Spleen (tissue), 11 donors: ENCODE data around the gene ITIH1. TPM values are rescaled to one million over a fixed set of nuclear protein-coding genes. Genes with fewer than 3 reads are reported as not detected.

Source experiments
- DNase-seq: peaks from one replicate; pipeline ENCODE4 v3.0.0-alpha.2; 2020
- H3K27ac ChIP-seq, 8 donors: fragments of 200-600 bp; sonication (generic) in 7 of 8; 1 replicate in 4 of 8; 2 replicates in 4 of 8; pipeline versions ENCODE4 v1.5.0 to v1.8.0; 2016 to 2021; ENCODE audit warnings: inconsistent platforms in 4 of 8, mild to moderate bottlenecking in 4 of 8, moderate library complexity in 1 of 8
- H3K27me3 ChIP-seq, 7 donors: fragments of 200-600 bp; sonication (generic) in 6 of 7; replicated peaks in 1 of 7; 1 replicate in 4 of 7; 2 replicates in 3 of 7; pipeline versions ENCODE4 v1.5.0 to v1.8.0; 2016 to 2021; ENCODE audit warnings: inconsistent platforms in 3 of 7, mild to moderate bottlenecking in 1 of 7
- H3K36me3 ChIP-seq, 6 donors: fragments of 200-600 bp; sonication (generic) in 5 of 6; 1 replicate in 4 of 6; 2 replicates in 2 of 6; pipeline versions ENCODE4 v1.5.0 to v1.8.0; 2016 to 2021; ENCODE audit warnings: inconsistent platforms in 2 of 6
- H3K4me1 ChIP-seq, 6 donors: fragments of 200-600 bp; sonication (generic) in 5 of 6; 1 replicate in 3 of 6; 2 replicates in 3 of 6; pipeline versions ENCODE4 v1.5.0 to v1.8.0; 2016 to 2021; ENCODE audit warnings: inconsistent platforms in 3 of 6
- H3K4me3 ChIP-seq, 8 donors: fragments of 200-600 bp; sonication (generic) in 7 of 8; 1 replicate in 4 of 8; 2 replicates in 4 of 8; pipeline versions ENCODE4 v1.5.0 to v1.8.0; 2016 to 2021; ENCODE audit warnings: inconsistent platforms in 4 of 8, mild to moderate bottlenecking in 4 of 8, moderate library complexity in 2 of 8
- H3K9me3 ChIP-seq, 8 donors: fragments of 200-600 bp; sonication (generic) in 7 of 8; 1 replicate in 4 of 8; 2 replicates in 4 of 8; pipeline versions ENCODE4 v1.5.0 to v1.8.0; 2016 to 2021; ENCODE audit warnings: inconsistent platforms in 4 of 8
- POLR2A ChIP-seq, 3 donors: fragments of 450-650 bp; IDR thresholded peaks; one replicate each; pipeline ENCODE4 v1.5.1; 2017; ENCODE audit warnings: antibody characterized with exemption in 3 of 3, mild to moderate bottlenecking in 1 of 3
- POLR2AphosphoS5 ChIP-seq, 3 donors: sonication (generic); formaldehyde crosslinking; IDR thresholded peaks; one replicate each; pipeline ENCODE4 v1.5.1; 2017; ENCODE audit warnings: antibody characterized with exemption in 3 of 3
- whole genome bisulfite sequencing, 5 donors: extraction: QIAGEN DNeasy Blood & Tissue Kit in 3 of 5; methylation state at CpG; one replicate each; pipeline versions ENCODE4 v1.1.5 to v1.1.7; 2013 to 2018; 5-methylcytosine and 5-hydroxymethylcytosine counted together
- intact Hi-C: fragments of 100-400 bp; cut with DNase I; formaldehyde crosslinking; loops from one replicate; pipeline ENCODE4 v1.15.0; 2023; ENCODE audit warnings: low total_unique reads
- polyA plus RNA-seq, 3 donors: library from polyadenylated mRNA; stranded (reverse); fragments of 200-250 nt; gene quantifications; one replicate each; pipeline ENCODE4 v1.2.1, GENCODE V29; 2013
- total RNA-seq, 7 donors: library from RNA; depleted of rRNA in 3 of 7; stranded (reverse); fragments of >200 nt in 3 of 7; fragmentation: NEBNext Ultra II Directional in 4 of 7; extraction: Animal tissue kit (Norgen Biotek cat#: 25700) in 4 of 7; gene quantifications; one replicate each; pipeline versions ENCODE4 v1.1.0 to v1.2.1, GENCODE V29; 2016 to 2021
- TF ChIP-seq, protein P1 (sequence below), 11 experiments: fragments of 200-600 bp in 7 of 11; fragments of 450-650 bp in 4 of 11; sonication (generic) in 4 of 11; IDR thresholded peaks in 8 of 11; conservative IDR thresholded peaks in 3 of 11; 1 replicate in 7 of 11; 2 replicates in 4 of 11; pipeline versions ENCODE4 v1.4.0 to v1.8.0; 2016 to 2021; ENCODE audit warnings: antibody characterized with exemption in 11 of 11, inconsistent platforms in 4 of 11, mild to moderate bottlenecking in 1 of 11
- donor health status: healthy with polysubstance abuse.
- donor health status: DM: no; HTN: no; CAD: no; lungs with moderate emphysema.
- donor health status: DM: no; HTN: no; CAD: no.
- donor health status: Bipolar disorder and iron deficiency.
- donor health status: healthy.
- donor health status: DM: no; HTN: no; CAD: no.
- donor health status: DM: yes; HTN: yes; CAD: no.

The ITIH1 gene
- total and polyA plus RNA-seq, 10 donors: 0.65 to 11.4 (median 2.6) TPM

DNA sequence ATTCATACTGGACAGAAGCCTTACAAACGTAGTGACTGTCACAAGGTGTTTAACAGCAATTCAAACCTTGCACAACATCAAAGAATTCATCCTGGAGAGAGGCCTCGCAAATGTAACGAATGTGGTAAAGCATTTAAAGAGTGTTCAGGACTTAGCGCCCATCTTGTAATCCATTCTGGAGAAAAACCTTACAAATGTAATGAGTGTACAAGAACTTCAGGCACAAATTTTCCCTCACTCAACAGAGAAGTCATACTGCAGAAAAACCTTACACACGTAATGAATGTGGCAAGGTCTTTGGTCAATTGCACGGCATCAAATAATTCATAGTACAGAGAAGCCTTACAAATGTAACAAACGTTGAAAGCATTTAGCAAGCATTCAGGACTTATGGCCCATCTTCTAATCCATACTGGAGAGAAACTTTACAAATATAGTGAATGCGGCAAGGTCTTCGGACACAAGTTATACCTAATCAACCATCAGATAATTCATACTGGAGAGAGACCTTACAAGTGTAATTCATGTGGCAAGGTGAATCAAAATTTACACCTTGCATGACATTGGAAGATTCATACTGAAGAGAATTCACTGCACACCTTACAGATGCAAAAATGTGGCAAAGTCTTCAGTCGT, 44.0 kb upstream of the ITIH1 start:
- no peak overlapping the region for H3K4me3 ChIP-seq
- peaks cover 0 to 43% (median 26%) of the 10 kb centered on the region in 8 donors for H3K9me3 ChIP-seq
- peaks cover 0 to 99% (median 63%) of the 10 kb centered on the region in 6 donors for H3K36me3 ChIP-seq
- H3K4me1 ChIP-seq: no peaks in the 10 kb centered on the region
- no peaks in the 10 kb centered on the region for H3K27me3 ChIP-seq
- TF ChIP-seq POLR2A (IDR thresholded peaks at IDR 0.05) (no peak), POLR2AphosphoS5 (IDR thresholded peaks at IDR 0.05) (no peak)
- TF ChIP-seq, protein P1, sequence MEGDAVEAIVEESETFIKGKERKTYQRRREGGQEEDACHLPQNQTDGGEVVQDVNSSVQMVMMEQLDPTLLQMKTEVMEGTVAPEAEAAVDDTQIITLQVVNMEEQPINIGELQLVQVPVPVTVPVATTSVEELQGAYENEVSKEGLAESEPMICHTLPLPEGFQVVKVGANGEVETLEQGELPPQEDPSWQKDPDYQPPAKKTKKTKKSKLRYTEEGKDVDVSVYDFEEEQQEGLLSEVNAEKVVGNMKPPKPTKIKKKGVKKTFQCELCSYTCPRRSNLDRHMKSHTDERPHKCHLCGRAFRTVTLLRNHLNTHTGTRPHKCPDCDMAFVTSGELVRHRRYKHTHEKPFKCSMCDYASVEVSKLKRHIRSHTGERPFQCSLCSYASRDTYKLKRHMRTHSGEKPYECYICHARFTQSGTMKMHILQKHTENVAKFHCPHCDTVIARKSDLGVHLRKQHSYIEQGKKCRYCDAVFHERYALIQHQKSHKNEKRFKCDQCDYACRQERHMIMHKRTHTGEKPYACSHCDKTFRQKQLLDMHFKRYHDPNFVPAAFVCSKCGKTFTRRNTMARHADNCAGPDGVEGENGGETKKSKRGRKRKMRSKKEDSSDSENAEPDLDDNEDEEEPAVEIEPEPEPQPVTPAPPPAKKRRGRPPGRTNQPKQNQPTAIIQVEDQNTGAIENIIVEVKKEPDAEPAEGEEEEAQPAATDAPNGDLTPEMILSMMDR (IDR thresholded peaks at IDR 0.05 in 8 of 11, conservative IDR thresholded peaks at IDR 0.05 in 3 of 11): no peak
- WGBS, 5 donors: 86 to 98% (median 95%) methylated on average over 10 of the region's 10 CpGs
- no peak for DNase-seq
- intact Hi-C loops: no loop called here
- H3K27ac ChIP-seq: no peak overlapping the region

DNA sequence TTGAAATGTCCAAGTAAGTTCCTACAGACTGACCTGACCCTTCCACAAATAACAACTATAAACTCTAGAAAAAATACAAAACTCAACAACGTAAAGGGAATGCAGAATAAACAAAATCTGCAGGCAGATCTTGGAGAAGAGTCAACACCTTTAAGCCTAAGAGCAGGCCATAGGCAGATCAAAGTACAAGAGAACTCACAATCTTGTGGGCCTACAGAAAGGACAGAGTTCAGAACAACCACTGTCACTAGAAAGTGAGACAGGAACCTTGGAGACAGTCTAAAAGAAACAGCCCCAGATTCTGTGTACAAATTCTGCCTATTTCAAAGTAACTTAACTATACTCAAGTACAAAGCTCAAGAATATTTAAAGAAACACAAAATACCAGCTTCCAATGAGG, 37.7 kb upstream of the ITIH1 start:
- H3K27ac ChIP-seq: no peak overlapping the region
- no peak for TF ChIP-seq POLR2A (IDR thresholded peaks at IDR 0.05)
- TF ChIP-seq, protein P1 (IDR thresholded peaks at IDR 0.05 in 8 of 11, conservative IDR thresholded peaks at IDR 0.05 in 3 of 11): no peak
- no peak for TF ChIP-seq POLR2AphosphoS5 (IDR thresholded peaks at IDR 0.05)
- WGBS, 5 donors: 87 to 97% (median 91%) methylated on average over 1 of the region's 1 CpG
- H3K36me3 ChIP-seq: peaks cover 2 to 100% (median 80%) of the 10 kb centered on the region in 6 donors
- DNase-seq: no peak
- no peaks in the 10 kb centered on the region for H3K4me1 ChIP-seq
- intact Hi-C loops: no loop called here
- H3K9me3 ChIP-seq: no peaks in the 10 kb centered on the region
- H3K27me3 ChIP-seq: no peaks in the 10 kb centered on the region
- no peak overlapping the region for H3K4me3 ChIP-seq

DNA sequence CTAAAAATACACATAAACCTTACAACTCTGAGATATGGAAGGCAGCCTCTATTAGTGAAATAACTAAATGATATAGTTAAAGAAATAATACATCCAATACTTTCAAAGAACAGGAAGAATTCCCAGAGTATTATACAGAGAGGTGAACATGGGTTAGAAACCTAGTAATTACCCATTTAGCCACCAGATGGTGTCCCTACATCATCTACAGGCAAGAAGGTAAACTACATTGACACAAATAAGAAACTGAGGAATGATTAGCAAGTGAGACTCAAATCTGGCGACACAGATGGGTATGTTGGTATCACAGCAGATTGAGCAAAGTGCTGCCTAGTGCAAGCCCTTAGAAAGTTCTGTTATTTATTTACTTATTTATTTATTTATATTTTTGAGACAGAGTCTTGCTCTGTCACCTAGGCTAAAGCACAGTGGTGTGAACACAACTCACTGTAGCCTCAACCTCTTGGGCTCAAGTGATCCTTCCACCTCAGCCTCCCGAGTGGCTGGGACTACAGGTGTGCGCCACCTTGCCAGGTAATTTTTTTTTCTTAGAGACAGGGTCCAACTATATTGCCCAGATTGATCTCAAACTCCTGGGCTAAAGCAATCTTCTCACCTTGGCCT, 34.9 kb upstream of the ITIH1 start:
- Histone ChIP-seq H3K4me1 (no peaks in the 10 kb centered on the region), H3K27ac (no peak overlapping the region), H3K27me3 (no peaks in the 10 kb centered on the region), H3K9me3 (no peaks in the 10 kb centered on the region), H3K4me3 (no peak overlapping the region), H3K36me3 (peaks cover 7 to 100% (median 88%) of the 10 kb centered on the region in 6 donors)
- intact Hi-C loops: no loop called here
- 74 to 95% (median 92%) methylated on average over 3 of the region's 3 CpGs for WGBS, 5 donors
- TF ChIP-seq, protein P1 (IDR thresholded peaks at IDR 0.05 in 8 of 11, conservative IDR thresholded peaks at IDR 0.05 in 3 of 11): peak in 10 of 11 experiments; percentile 16 to 63 (median 50)
- TF ChIP-seq POLR2A (IDR thresholded peaks at IDR 0.05) (no peak), POLR2AphosphoS5 (IDR thresholded peaks at IDR 0.05) (no peak)
- DNase-seq: no peak

DNA sequence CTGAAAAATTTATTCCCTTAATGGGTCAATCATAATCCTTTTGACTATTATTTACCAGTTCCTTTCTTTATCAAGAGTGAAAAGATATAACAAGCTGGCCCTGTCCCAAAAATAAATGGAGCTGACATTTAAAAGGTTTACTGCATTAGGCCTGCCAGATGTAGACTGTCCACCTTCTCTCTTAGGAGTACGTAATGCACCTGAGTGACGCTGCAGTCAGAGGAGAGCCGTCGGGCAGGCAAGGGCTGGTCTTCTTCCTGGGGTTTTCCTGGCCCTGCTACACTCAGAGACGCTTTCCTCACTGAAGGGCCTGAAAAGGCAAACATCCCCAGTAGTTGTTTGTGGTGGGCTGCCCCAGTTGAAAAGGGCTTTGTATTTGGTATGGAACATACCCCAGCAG, 34.2 kb upstream of the ITIH1 start:
- no peaks in the 10 kb centered on the region for H3K9me3 ChIP-seq
- peaks cover 7 to 100% (median 87%) of the 10 kb centered on the region in 6 donors for H3K36me3 ChIP-seq
- intact Hi-C loops: no loop called here

More for the DNA sequence above, 34.2 kb upstream of the ITIH1 start:
- WGBS, 5 donors: 92 to 99% (median 95%) methylated on average over 5 of the region's 5 CpGs
- Histone ChIP-seq H3K27me3 (no peaks in the 10 kb centered on the region), H3K27ac (no peak overlapping the region), H3K4me3 (no peak overlapping the region), H3K4me1 (no peaks in the 10 kb centered on the region)
- TF ChIP-seq, protein P1 (IDR thresholded peaks at IDR 0.05 in 8 of 11, conservative IDR thresholded peaks at IDR 0.05 in 3 of 11): no peak
- TF ChIP-seq POLR2A (IDR thresholded peaks at IDR 0.05): no peak
- no peak for TF ChIP-seq POLR2AphosphoS5 (IDR thresholded peaks at IDR 0.05)
- no peak for DNase-seq
